AML-193 (cell line): ENCODE results near the gene GLB1L2.

Experiments used
- DNase-seq, 2 experiments: peaks; one replicate each; lab custom pipeline; 2025; lab: John Stamatoyannopoulos, UW

The GLB1L2 gene

DNA sequence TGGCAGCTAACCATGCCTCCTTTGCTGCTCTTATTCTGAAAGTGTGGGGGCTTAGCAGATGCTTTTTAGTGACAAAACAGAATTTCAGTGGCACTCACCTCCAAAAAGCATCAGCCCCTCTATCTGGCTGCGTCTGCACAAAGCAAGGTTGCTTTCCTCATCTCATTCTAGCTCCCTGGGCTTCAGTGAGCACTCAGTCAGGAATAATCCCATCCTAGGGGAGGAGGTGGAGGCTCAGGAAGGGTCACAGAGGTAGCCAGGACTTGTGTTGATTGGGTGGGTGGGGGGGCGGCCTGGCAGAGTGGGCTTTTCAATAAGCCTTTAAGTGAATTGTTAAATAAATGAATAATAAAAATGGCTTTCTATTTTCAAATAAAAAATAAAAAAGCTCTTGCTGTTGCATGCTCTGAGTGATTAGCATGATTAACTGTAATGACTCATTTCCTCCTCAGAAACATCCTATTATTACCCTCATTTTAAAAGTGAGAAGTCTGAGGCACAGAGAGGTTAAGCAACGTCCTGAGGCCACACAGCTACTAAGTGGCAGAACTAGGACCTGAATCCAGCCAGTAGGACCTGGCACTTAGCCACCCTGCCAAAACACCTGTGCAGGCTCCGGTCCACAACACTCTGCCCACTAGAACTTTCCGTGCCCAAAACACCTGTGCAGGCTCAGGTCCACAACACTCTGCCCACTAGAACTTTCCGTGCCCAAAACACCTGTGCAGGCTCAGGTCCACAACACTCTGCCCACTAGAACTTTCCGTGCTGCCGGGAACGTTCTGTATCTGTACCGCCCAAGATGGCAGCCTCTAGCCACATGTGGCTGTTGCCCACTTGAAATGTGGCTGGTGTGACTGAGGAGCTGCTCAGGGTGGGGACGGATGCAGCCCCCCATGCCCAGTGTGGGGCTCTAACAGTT lies 74.7 kb downstream of the GLB1L2 start:
- DNase-seq, result no peak

DNA sequence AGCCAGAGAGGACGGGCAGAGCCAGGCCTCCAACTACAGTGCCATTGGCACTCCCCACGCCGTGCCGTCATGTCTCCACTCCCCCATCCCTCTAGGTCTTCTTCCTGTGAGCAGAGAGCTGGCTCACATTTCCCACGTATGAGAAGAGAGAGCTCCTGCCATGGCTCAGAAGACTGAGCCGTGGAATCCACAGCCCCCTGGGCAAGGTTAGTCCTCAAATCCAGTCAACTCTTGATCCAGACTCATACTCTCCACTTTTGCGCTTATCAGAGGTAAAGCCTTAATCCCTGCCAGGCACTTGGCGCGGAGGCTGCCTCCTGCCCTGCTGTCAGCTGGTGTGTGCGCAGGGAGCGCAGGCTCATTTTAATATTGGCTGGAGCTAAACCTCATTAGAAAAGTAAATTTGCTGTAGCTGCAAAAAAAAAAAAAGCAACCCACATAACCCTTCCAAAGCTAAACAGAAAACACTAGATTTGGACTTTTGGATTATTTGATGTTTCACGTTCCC lies 75.6 kb downstream of the GLB1L2 start:
- no peak for DNase-seq

DNA sequence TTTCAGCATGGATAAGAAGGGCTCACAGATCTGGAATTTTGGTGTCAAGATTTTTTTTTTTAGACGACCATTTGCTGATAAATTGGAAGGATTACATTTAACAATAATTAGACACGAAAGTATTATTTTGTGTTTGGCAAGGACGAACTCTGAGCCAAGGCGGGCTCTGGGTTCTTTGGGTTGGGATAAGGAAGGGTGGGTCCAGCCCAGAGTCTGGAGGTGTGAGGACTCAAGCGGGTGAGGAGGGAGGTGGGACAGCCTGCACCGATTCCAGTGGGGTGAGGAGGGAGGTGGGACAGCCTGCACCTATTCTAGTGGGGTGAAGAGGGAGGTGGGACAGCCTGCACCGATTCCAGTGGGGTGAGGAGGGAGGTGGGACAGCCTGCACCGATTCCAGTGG lies 76.1 kb downstream of the GLB1L2 start:
- DNase-seq, result no peak

DNA sequence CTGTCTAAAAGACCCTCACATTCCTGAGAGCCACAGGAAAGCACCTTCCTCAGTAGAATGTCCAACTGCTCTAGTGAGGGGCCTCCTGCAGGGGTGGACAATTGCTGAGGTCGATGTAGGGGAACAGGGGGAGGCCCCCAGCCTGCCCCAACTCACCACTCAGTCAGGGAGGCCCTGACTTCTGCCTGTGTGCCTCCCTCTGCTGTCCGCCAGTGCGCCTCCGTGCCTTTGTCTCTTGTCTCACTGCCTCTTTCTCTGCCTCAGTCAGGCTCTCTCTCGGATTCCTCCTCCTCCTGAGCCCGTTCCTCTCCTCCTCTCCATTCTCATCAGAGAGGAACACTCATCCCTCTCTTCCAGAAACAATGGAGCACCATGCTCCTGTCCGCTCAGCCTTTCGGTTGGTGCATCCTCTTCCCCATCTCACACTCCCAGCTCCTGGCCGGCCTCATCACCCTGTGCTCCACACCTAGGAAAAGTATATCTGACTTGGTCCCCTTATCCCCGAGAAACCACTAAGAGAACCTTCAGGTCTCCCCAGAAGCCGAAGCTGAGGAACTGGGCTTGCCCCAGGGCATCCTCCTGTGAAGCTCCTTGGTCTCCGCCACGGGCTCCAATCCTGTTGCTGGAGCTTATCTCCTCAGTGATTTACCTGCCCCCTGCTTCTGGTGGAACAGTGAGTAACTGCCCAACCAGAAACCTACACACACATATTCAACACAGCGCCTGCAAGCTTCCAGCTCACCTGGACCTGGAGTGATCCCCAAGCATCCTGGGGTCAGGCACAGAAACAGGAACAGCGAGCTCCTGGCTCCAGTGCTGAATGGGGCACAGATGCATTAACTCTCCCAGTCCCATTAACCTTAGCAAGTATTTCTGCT lies 78.0 kb downstream of the GLB1L2 start:
- no peak for DNase-seq

DNA sequence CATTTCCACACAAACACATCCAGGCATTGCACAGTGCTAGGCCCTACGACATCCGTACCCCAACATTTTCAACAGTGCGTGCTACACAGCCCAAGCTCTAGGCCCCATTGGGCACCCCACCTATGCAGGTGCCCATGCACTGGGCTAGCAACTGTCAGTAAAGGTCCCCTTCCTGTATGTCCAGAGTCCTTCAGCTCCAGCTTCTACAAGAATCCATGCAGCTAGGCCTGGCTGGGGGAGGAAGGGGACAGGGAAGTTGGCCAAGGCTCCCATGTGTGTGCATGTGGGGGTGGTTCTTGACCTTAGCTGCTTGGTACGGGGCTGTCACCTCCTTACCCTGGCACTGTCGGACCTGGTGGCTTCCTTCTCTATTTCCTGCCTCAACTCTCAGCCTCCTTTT lies 79.0 kb downstream of the GLB1L2 start:
- DNase-seq, result no peak

DNA sequence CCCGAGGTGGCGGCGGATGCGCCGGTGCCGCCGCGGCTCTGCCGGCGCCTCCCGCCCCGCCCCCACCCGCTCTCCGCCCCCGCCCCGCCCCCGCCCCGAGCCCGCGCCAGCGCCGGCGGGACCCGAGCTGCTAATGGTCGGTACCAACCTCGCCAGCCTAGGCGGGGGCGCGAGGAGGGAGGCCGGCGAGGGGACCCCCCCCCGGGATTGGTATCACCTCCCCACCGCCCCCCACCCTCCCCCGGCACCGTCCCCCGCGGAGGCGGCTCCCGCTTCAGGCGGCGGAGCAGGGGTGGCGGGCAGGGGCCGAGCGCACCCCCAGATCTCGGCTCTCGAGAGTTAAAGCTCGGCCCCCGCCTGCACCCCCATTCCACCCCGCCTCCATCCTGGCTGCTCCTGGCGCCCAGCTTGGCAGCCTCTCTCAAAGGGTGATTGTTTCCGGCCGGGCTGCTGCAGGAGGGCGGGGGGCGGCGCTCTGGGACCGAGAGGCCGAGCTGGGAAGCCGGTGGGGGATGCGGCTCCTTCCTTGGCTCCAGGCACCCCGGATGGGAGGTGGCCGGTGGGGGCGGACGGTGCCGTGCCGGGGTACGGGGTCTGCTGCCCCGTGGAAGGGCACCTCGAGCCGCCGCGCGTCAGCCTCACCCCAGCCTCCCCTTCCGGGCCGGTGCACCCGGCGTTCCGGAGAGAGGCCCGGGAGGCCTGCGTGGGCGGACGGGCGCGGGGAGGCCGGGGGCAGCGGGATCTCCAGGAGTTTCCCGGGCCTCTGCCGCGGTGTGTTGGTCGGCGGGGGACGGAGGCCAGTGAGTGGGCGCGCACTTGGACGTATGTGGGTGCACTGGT lies 80.6 kb downstream of the GLB1L2 start, which contains the start of gene B3GAT1:
Gene B3GAT1, minus strand, starts transcription at position 40 of the 840 bp plus-strand sequence. CDS start 24,583 bp downstream, outside the sequence.
- DNase-seq, result no peak

DNA sequence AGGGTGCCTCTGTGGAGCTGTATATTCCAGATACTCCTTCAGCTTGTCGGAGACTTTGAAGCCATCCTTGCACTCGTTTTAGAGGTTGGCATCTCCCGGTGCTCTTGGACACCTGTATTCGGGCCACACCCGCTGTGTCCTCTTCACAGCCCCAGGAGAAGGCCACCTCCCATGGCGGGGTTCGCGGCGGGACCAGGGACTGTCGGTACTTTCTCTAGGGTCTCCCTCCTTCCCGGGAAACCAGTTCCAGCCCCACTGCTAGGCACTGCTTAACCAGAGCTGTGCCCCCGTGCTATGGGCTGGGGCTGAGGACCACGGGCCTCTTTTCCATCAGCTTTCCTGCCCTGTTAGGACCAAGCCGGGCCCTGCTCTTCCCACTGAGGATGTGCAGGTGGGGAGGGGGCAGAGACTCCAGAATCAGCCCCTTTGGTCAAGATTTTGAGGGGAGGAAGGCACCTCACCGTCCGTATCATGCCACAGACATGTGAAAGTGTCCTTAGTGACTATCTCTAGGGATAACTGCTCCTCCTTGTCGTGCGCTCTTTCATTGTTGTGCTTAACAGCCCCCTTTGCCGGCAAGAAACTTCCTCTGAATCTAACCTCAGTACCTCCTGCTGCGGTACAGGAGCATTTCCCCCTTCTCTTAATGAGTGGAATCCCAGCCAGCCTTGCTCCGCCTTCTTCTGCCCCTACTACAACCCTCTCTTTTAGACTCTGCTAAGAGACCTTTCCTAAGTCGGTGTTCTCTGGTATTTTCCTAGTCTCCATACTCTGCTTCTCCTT lies 81.4 kb downstream of the GLB1L2 start:
- no peak for DNase-seq

DNA sequence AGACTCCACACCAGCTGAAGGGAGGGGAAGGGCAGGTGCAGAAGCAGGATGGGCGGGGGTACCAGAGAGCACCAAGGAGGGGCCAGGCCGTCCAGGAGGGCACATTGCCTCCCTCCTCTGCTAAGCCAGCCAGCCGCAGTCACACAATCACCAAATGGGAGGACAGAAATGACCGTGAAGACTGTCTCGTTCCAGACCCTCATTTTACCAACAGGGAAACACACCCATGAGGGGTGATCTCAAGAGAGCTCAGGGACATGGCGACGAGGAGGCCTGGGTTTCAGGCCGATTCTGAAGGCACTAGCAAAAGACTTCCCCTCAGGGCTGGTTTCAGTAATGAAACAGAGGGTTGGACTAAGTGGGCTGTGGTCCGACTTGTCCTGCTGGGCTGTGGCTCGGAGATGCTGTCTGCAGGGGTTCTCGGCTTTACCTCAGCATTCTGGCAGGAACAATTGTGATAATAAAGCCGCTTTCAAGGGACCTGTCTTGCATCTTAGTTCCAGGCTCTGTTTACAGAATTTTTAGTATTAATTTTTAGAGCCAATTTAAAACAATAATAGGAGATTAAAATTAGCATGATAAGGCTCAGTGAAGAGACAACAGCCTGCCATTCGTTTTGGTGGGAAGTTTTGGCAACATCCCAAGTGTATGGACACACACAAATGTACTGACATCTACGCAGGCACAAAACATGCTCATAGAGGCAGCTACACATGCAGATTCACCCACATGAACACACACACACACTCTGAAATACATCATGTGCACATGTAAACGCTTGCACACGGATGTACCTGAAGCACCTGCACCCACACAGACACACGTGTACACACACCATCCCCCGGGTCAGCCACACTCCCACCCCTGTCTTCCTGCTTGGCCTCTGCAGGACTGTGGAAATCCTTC lies 82.3 kb downstream of the GLB1L2 start:
- DNase-seq, result no peak

DNA sequence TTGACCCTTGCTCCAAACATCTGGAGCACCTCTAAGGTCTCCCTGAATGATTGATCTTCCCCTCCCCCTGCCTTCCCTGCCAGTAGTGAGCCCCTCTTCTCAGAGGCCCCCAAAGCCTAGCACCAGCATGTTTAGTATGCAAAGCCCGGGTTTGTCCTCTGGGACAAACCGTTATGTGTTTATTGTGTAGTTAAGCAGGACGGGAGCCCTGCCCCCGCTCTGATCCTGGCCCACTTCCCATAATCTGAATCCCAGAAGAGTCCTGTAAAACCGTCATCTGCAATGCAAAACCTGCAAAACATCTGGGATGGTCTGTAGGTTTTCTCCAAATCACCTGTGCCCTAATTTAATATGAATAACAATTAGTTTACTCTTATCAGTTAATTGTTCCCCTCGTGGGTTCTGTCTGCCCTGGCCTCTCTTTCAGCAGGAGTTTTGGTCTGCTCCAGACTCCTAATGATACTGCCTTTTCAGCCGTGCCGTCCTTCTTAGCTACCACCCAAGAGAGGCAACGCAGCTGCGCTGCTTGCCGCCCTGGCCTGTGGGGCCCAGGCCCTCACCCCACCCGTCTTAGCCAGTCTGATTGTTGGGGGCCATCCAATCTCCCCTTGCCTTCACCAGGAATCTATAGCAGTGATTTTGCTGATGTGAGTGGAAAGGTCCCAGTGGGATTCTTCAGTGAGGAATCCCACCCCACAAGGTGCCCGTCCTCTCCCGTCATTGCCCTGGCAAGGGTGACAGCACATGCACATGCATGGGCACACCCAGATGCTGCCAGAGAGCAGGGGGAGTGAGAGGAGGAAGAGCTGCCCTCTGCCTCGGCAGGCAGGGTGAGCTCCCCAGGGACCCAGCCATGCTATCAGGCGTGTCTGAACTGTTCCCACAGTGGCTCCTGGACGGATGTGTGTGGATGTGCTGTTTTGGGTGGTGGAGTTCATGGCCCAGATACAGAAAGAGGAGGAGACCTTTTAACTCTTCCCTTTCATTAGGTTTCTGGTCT lies 83.3 kb downstream of the GLB1L2 start:
- no peak for DNase-seq

DNA sequence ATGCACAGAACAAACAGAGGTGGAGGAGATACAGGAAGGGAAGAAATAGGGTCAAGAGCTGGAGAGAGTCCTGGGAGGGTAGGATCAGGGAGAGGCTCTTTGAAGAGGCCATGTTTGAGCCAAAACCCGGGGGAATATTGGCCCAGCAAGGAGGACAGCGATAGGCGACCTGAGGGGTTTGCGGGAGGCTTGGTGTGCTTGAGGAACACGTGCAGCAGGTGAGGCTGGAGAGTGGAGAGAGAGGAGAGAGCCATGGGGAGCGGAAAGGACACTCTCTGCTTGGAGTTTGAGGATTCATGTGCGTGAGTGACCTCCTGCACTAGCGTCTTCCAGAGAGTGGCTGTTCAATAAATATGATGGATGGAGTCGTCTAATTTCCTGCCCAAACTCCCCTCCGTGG lies 84.9 kb downstream of the GLB1L2 start:
- DNase-seq, result no peak

DNA sequence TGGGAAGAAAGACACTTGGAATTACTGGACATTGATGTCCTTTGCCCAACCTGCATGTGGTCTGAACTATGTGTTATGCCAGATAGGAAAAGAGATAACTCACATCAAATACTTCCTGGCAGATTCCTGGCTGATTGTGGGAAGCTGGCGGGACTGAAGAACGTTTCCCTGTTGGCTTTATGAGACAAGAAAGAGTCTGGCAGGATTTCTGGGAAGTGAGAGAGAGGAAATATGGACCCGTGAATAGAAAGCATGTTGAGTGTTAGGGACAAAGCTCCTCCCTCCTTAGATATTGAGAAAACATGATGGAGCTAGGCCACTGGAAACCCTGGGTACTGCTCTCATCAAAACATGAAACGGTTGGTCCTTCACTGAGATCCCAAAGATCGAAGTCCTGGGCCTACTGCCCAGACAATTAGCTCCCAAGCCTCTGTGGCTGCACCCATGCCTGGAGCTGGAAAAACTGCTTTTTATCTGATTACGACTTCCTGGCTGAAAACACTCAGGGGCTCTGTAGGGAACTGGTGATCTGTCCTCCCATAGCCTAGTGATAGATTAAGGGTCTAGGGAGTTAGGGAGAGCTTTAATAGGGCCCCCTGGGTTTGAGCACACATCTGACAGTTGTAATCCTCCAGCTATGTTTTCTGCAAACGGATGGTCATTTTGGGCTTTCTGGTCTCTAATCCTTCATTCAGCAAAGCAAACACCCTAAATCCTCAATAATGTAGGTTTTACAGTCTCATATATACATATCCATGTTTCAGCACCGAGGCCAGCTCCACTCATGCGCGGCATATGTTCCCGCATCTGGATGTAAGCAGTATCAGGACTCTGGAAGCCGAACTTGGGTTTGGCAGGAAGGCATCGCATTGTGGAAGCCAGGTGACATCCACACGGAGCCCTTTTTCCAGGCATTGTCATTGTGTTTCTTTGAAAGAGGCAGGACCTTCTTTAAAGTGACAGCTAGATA lies 86.4 kb downstream of the GLB1L2 start:
- no peak for DNase-seq

DNA sequence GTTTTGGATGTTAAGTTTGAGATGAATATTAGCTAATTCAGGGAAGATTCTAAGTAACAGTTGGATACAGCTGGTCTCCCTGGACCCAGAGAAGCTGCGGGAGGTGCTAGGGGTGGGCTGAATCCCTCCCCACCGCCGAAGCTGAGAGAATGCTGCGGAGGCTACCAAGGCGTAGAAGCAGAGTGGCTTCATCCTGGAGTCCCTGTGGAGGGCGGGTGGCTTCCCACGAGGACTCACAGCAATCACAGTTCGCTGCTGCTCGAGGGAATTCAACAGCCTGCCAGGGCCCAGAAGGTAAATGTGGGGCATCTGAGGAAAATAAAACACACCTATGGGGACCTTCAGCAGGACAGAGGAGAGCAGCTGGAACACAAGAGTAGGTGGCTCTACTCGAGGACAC lies 91.3 kb downstream of the GLB1L2 start:
- DNase-seq, result no peak

DNA sequence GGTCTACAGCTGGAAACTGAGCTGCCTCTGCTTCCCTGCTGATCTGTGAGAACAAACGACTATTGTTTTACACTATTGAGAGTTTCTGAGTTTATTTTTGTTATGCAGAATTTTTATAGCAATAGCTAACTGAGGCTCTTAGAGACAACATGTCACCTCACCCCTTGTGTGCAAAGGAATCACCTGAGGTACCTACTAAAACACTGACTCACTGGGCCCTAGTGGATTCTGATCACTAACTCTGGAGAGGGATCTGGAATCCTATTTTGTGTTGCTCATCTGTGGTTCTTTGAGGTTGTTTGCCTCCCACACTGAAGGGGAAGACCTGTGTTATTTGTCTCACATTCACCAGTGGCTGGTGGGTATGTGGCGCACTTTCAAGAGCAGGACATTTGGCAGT lies 93.6 kb downstream of the GLB1L2 start:
- DNase-seq, result no peak
